H1 (cell line): Measurements from ENCODE around the gene TMPRSS4. TPM values are rescaled to one million over a fixed set of nuclear protein-coding genes. Genes with fewer than 3 reads are reported as not detected.

Experiments used
- BACH1 ChIP-seq: IDR thresholded peaks from 2 replicates; pipeline ENCODE4 v1.6.1; 2012; ENCODE audit warnings: low read length, improper control_type of control experiment
- BRCA1 ChIP-seq: IDR thresholded peaks from 2 replicates; pipeline ENCODE4 v1.6.1; 2012; ENCODE audit warnings: low read depth, low read length, improper control_type of control experiment
- CHD1 ChIP-seq: IDR thresholded peaks from 2 replicates; pipeline ENCODE4 v1.6.1; 2012; ENCODE audit warnings: low read depth, low read length, improper control_type of control experiment
- CHD2 ChIP-seq: IDR thresholded peaks from 2 replicates; pipeline ENCODE4 v1.6.1; 2012; ENCODE audit warnings: low read length, improper control_type of control experiment
- CHD7 ChIP-seq: fragments of 300-600 bp; sonication (generic); IDR thresholded peaks from 2 replicates; pipeline ENCODE4 v1.7.1; 2012; ENCODE audit warnings: low read length, moderate library complexity, mild to moderate bottlenecking, inconsistent platforms; ENCODE audit not compliant: insufficient replicate concordance
- EGR1 ChIP-seq: IDR thresholded peaks from 2 replicates; pipeline ENCODE4 v1.6.1; 2011; ENCODE audit warnings: low read depth, low read length, borderline replicate concordance
- KDM5A ChIP-seq: fragments of 200-600 bp; IDR thresholded peaks from 2 replicates; pipeline ENCODE4 v1.7.1; 2012; ENCODE audit warnings: mild to moderate bottlenecking, low read length, inconsistent platforms, mixed read lengths
- PHF8 ChIP-seq: fragments of 200-600 bp; sonication (generic); conservative IDR thresholded peaks from 2 replicates; pipeline ENCODE4 v1.7.1; 2012; ENCODE audit warnings: low read depth, mild to moderate bottlenecking, inconsistent platforms, low read length, moderate library complexity
- RAD21 ChIP-seq, 2 experiments: IDR thresholded peaks in 1 of 2; conservative IDR thresholded peaks in 1 of 2; 2 replicates each; pipeline ENCODE4 v1.6.1; 2011; ENCODE audit warnings: low read depth in 2 of 2, low read length in 2 of 2, improper control_type of control experiment in 1 of 2, inconsistent platforms in 1 of 2, mild to moderate bottlenecking in 1 of 2, moderate library complexity in 1 of 2
- SUZ12 ChIP-seq: fragments of 200-600 bp; sonication (generic); IDR thresholded peaks from 2 replicates; pipeline ENCODE4 v1.6.1; 2012; ENCODE audit warnings: mild to moderate bottlenecking, inconsistent platforms, low read length, moderate library complexity, mixed read lengths
- ZNF274 ChIP-seq: IDR thresholded peaks from 2 replicates; pipeline ENCODE4 v1.7.0; 2012; ENCODE audit warnings: low read length, borderline replicate concordance; ENCODE audit errors: extremely low read depth
- polyA plus RNA-seq, 7 experiments: library from polyadenylated mRNA; depleted of rRNA in 3 of 7; stranded (reverse) in 5 of 7; unstranded in 2 of 7; fragments of >200 nt in 5 of 7; fragments of 200-250 nt in 2 of 7; gene quantifications; 1 replicate in 5 of 7; 2 replicates in 1 of 7; 4 replicates in 1 of 7; pipeline versions ENCODE4 v1.2.1 to v1.2.3, GENCODE V29; 2011 to 2013; ENCODE audit warnings: missing spikeins in 2 of 7, mixed read lengths in 2 of 7
- total RNA-seq: library from RNA; stranded (reverse); fragmentation: NEBNext Ultra II Directional; extraction: Animal tissue kit (Norgen Biotek cat#: 25700); gene quantifications from 2 replicates; pipeline ENCODE4 v1.2.1, GENCODE V29; 2021

Gene TMPRSS4
- total and polyA plus RNA-seq, 2 of the 8 experiments (the other 6 are each of a cell fraction or from before 2014, with no cell fraction given): 0.11 to 0.58 TPM

- TF ChIP-seq BACH1: no peak
- TF ChIP-seq BRCA1: no peak
- TF ChIP-seq RAD21 (IDR thresholded peaks at IDR 0.05 in 1 of 2, conservative IDR thresholded peaks at IDR 0.05 in 1 of 2; ENCODE audit: low read depth in 2 of 2, low read length in 2 of 2): no peak
- no peak for TF ChIP-seq CHD1
- TF ChIP-seq CHD7: no peak
- TF ChIP-seq CHD2: no peak
- TF ChIP-seq EGR1: no peak
- no peak for TF ChIP-seq SUZ12
- TF ChIP-seq KDM5A: no peak
- no peak for TF ChIP-seq PHF8
- TF ChIP-seq ZNF274: no peak
These were observed 6.1 kb downstream of the TMPRSS4 start (continued) for GRCh38 chr11:118082880-118083552.
